Stimulated activated CD8-positive, alpha-beta memory T cell treated with anti-CD3 and anti-CD28 coated beads, Interleukin-7, amount 100 ng/mL, for 24 hours (primary cell): ENCODE data around the gene NR1D2.

Source experiments
- DNase-seq: peaks from one replicate; pipeline ENCODE4 v3.0.0-alpha.2; 2020; ENCODE audit warnings: low read depth

Gene NR1D2

GRCh38 chr3:23966328-23966727 lies 21.2 kb downstream of the NR1D2 start:
- DNase-seq: no peak

GRCh38 chr3:23968463-23969184 lies 23.5 kb downstream of the NR1D2 start:
- no peak for DNase-seq

GRCh38 chr3:23969393-23969792 lies 24.3 kb downstream of the NR1D2 start:
- DNase-seq: no peak

GRCh38 chr3:23971684-23972083 lies 26.6 kb downstream of the NR1D2 start:
- DNase-seq: no peak

GRCh38 chr3:23976555-23976954 lies 31.5 kb downstream of the NR1D2 start:
- DNase-seq: no peak

- no peak for DNase-seq
These were observed 34.5 kb downstream of the NR1D2 start for GRCh38 chr3:23979569-23979968.

- no peak for DNase-seq
These were observed 36.0 kb downstream of the NR1D2 start for GRCh38 chr3:23981136-23981535.

GRCh38 chr3:23981955-23982354 lies 36.9 kb downstream of the NR1D2 start:
- no peak for DNase-seq

GRCh38 chr3:23984934-23985333 lies 39.8 kb downstream of the NR1D2 start:
- no peak for DNase-seq

GRCh38 chr3:23985747-23986544 lies 40.9 kb downstream of the NR1D2 start:
- no peak for DNase-seq

- no peak for DNase-seq
These were observed 42.3 kb downstream of the NR1D2 start for GRCh38 chr3:23987356-23987755.

- no peak for DNase-seq
These were observed 46.2 kb downstream of the NR1D2 start for GRCh38 chr3:23991306-23991682.

- no peak for DNase-seq
These were observed 46.9 kb downstream of the NR1D2 start for GRCh38 chr3:23991683-23992628.

GRCh38 chr3:23993556-23994243 lies 48.6 kb downstream of the NR1D2 start:
- no peak for DNase-seq

- DNase-seq: no peak
These were observed 49.1 kb downstream of the NR1D2 start for GRCh38 chr3:23994244-23994569.

GRCh38 chr3:23995219-23995618 lies 50.1 kb downstream of the NR1D2 start:
- DNase-seq: no peak

- DNase-seq: no peak
These were observed 51.0 kb downstream of the NR1D2 start for GRCh38 chr3:23996095-23996524.

GRCh38 chr3:23999012-23999641 lies 54.0 kb downstream of the NR1D2 start:
- peak; percentile 55 for DNase-seq

- no peak for DNase-seq
These were observed 57.0 kb downstream of the NR1D2 start for GRCh38 chr3:24002129-24002528.

GRCh38 chr3:24003466-24003865 lies 58.4 kb downstream of the NR1D2 start:
- no peak for DNase-seq

GRCh38 chr3:24004171-24004938 lies 59.3 kb downstream of the NR1D2 start:
- no peak for DNase-seq
